ENCODE data around the gene GPR180.

Gene GPR180

GRCh38 chr13:94601446-94602431 lies at the start of gene GPR180:
TSS of gene GPR180 (plus strand) at chr13:94601857. CDS start at chr13:94601928, 71 bp downstream.
- DNase-seq = peak; percentile 92 to 93

- DNase-seq = no peak
These were observed 49.6 kb upstream of the GPR180 start for GRCh38 chr13:94552095-94552494.

- DNase-seq = no peak
These were observed 47.9 kb upstream of the GPR180 start for GRCh38 chr13:94553766-94554165.

- no peak for DNase-seq
These were observed 45.6 kb upstream of the GPR180 start for GRCh38 chr13:94556041-94556440.

- no peak for DNase-seq
These were observed 45.0 kb upstream of the GPR180 start for GRCh38 chr13:94556621-94557020.

- no peak for DNase-seq
These were observed 43.9 kb upstream of the GPR180 start for GRCh38 chr13:94557684-94558235.

GRCh38 chr13:94558716-94559115 lies 42.9 kb upstream of the GPR180 start:
- DNase-seq = peak in 1 of 2 donors; percentile 39

GRCh38 chr13:94559222-94559795 lies 42.3 kb upstream of the GPR180 start:
- no peak for DNase-seq

GRCh38 chr13:94560116-94560515 lies 41.5 kb upstream of the GPR180 start:
- DNase-seq = no peak

- DNase-seq = no peak
These were observed 40.5 kb upstream of the GPR180 start for GRCh38 chr13:94561126-94561525.

GRCh38 chr13:94567581-94567980 lies 34.1 kb upstream of the GPR180 start:
- no peak for DNase-seq

- no peak for DNase-seq
These were observed 33.2 kb upstream of the GPR180 start for GRCh38 chr13:94568443-94568842.

GRCh38 chr13:94569615-94570014 lies 32.0 kb upstream of the GPR180 start:
- no peak for DNase-seq

GRCh38 chr13:94579063-94579462 lies 22.6 kb upstream of the GPR180 start:
- no peak for DNase-seq

- no peak for DNase-seq
These were observed 17.7 kb upstream of the GPR180 start for GRCh38 chr13:94583926-94584325.

- DNase-seq = no peak
These were observed 16.0 kb upstream of the GPR180 start for GRCh38 chr13:94585543-94586101.

GRCh38 chr13:94586371-94586770 lies 15.3 kb upstream of the GPR180 start:
- DNase-seq = no peak

GRCh38 chr13:94588541-94588940 lies 13.1 kb upstream of the GPR180 start:
- no peak for DNase-seq

GRCh38 chr13:94590744-94591143 lies 10.9 kb upstream of the GPR180 start:
- DNase-seq = no peak

- peak; percentile 8 to 32 for DNase-seq
These were observed 6.4 kb upstream of the GPR180 start for GRCh38 chr13:94595001-94595949.

GRCh38 chr13:94595950-94596574 lies 5.6 kb upstream of the GPR180 start, which contains the start of gene TGDS:
TSS of gene TGDS (minus strand) at chr13:94596152. CDS start at chr13:94596136, 16 bp downstream.
- peak; percentile 89 to 91 for DNase-seq

- no peak for DNase-seq
These were observed 5.1 kb upstream of the GPR180 start for GRCh38 chr13:94596575-94596971.

Data from CD4-positive, alpha-beta T cell treated with Interleukin-1 beta for 1 hour (primary cell).